Peyer's patch (tissue), 4 donors: ENCODE results near the gene MRPL14.

ENCODE experiments used
- CTCF ChIP-seq, 6 experiments: fragments of 450-650 bp in 4 of 6; fragments of 200-600 bp in 2 of 6; sonication (generic) in 1 of 6; IDR thresholded peaks; one replicate each; pipeline ENCODE4 v1.5.1; 2017 to 2019; ENCODE audit warnings: antibody characterized with exemption in 6 of 6, mild to moderate bottlenecking in 3 of 6, moderate library complexity in 1 of 6
- POLR2A ChIP-seq, 2 donors: fragments of 450-650 bp; IDR thresholded peaks; one replicate each; pipeline ENCODE4 v1.5.1; 2017; ENCODE audit warnings: antibody characterized with exemption in 2 of 2, mild to moderate bottlenecking in 2 of 2, moderate library complexity in 2 of 2

GRCh38 chr6:44078219-44078826, 48.9 kb downstream of the MRPL14 start:
- TF ChIP-seq CTCF (IDR thresholded peaks at IDR 0.05) (no peak), POLR2A (IDR thresholded peaks at IDR 0.05) (no peak)
